Right atrium auricular region (tissue), 2 donors: ENCODE data around the gene CPNE7. TPM values are rescaled to one million over a fixed set of nuclear protein-coding genes. Genes with fewer than 3 reads are reported as not detected.

Source experiments
- DNase-seq: peaks from one replicate; pipeline ENCODE4 v3.0.0-alpha.2; 2019; ENCODE audit warnings: low spot score
- H3K27ac ChIP-seq, 2 donors: fragments of 200-600 bp; sonication (generic); 1 replicate in 1 of 2; 2 replicates in 1 of 2; pipeline ENCODE4 v1.5.1; 2016 to 2019
- H3K27me3 ChIP-seq, 2 donors: fragments of 200-600 bp; sonication (generic); one replicate each; pipeline versions ENCODE4 v1.5.1 to v1.6.0; 2017 to 2019
- H3K36me3 ChIP-seq: fragments of 200-600 bp; sonication (generic); one replicate; pipeline ENCODE4 v1.5.1; 2016
- H3K4me1 ChIP-seq, 2 donors: fragments of 200-600 bp; sonication (generic); one replicate each; pipeline versions ENCODE4 v1.5.1 to v1.6.0; 2017 to 2019
- H3K4me3 ChIP-seq, 2 donors: fragments of 200-600 bp; sonication (generic); 1 replicate in 1 of 2; 2 replicates in 1 of 2; pipeline ENCODE4 v1.5.1; 2017 to 2019; ENCODE audit warnings: mild to moderate bottlenecking in 1 of 2, moderate library complexity in 1 of 2
- H3K9me3 ChIP-seq, 2 donors: fragments of 200-600 bp; sonication (generic); one replicate each; pipeline ENCODE4 v1.5.1; 2019
- total RNA-seq, 2 donors: library from RNA; depleted of rRNA; stranded (reverse); fragments of >200 nt; gene quantifications; one replicate each; pipeline ENCODE4 v1.1.0, GENCODE V29; 2016
- TF ChIP-seq, protein P1 (sequence below), 2 donors: fragments of 200-600 bp; sonication (generic); IDR thresholded peaks; one replicate each; pipeline ENCODE4 v1.5.1; 2019; ENCODE audit warnings: antibody characterized with exemption in 2 of 2

Gene CPNE7
- total RNA-seq, 2 donors from 2014 or later, result not detected

GRCh38 chr16:89600427-89600826 lies 24.9 kb downstream of the CPNE7 start:
- peaks cover 0 to 11% of the 10 kb centered on the region in 2 donors for H3K4me1 ChIP-seq
- DNase-seq, result no peak
- no peak overlapping the region for H3K27ac ChIP-seq
- H3K27me3 ChIP-seq, result no peaks in the 10 kb centered on the region
- no peak overlapping the region for H3K4me3 ChIP-seq
- H3K9me3 ChIP-seq, result no peaks in the 10 kb centered on the region
- TF ChIP-seq, protein P1, sequence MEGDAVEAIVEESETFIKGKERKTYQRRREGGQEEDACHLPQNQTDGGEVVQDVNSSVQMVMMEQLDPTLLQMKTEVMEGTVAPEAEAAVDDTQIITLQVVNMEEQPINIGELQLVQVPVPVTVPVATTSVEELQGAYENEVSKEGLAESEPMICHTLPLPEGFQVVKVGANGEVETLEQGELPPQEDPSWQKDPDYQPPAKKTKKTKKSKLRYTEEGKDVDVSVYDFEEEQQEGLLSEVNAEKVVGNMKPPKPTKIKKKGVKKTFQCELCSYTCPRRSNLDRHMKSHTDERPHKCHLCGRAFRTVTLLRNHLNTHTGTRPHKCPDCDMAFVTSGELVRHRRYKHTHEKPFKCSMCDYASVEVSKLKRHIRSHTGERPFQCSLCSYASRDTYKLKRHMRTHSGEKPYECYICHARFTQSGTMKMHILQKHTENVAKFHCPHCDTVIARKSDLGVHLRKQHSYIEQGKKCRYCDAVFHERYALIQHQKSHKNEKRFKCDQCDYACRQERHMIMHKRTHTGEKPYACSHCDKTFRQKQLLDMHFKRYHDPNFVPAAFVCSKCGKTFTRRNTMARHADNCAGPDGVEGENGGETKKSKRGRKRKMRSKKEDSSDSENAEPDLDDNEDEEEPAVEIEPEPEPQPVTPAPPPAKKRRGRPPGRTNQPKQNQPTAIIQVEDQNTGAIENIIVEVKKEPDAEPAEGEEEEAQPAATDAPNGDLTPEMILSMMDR (IDR thresholded peaks at IDR 0.05), result no peak
- no peaks in the 10 kb centered on the region for H3K36me3 ChIP-seq

- Histone ChIP-seq H3K27me3 (no peaks in the 10 kb centered on the region), H3K9me3 (no peaks in the 10 kb centered on the region), H3K36me3 (no peaks in the 10 kb centered on the region), H3K27ac (no peak overlapping the region), H3K4me3 (no peak overlapping the region), H3K4me1 (peaks cover 0 to 11% of the 10 kb centered on the region in 2 donors)
- TF ChIP-seq, protein P1 (IDR thresholded peaks at IDR 0.05), result no peak
- DNase-seq, result no peak
These were observed 25.4 kb downstream of the CPNE7 start for GRCh38 chr16:89600956-89601355.

GRCh38 chr16:89601906-89602272 lies 26.3 kb downstream of the CPNE7 start:
- Histone ChIP-seq H3K4me3 (no peak overlapping the region), H3K27ac (no peak overlapping the region), H3K4me1 (peaks cover 0 to 11% of the 10 kb centered on the region in 2 donors), H3K27me3 (no peaks in the 10 kb centered on the region), H3K36me3 (no peaks in the 10 kb centered on the region), H3K9me3 (no peaks in the 10 kb centered on the region)
- DNase-seq, result no peak
- TF ChIP-seq, protein P1 (IDR thresholded peaks at IDR 0.05), result no peak

DNA sequence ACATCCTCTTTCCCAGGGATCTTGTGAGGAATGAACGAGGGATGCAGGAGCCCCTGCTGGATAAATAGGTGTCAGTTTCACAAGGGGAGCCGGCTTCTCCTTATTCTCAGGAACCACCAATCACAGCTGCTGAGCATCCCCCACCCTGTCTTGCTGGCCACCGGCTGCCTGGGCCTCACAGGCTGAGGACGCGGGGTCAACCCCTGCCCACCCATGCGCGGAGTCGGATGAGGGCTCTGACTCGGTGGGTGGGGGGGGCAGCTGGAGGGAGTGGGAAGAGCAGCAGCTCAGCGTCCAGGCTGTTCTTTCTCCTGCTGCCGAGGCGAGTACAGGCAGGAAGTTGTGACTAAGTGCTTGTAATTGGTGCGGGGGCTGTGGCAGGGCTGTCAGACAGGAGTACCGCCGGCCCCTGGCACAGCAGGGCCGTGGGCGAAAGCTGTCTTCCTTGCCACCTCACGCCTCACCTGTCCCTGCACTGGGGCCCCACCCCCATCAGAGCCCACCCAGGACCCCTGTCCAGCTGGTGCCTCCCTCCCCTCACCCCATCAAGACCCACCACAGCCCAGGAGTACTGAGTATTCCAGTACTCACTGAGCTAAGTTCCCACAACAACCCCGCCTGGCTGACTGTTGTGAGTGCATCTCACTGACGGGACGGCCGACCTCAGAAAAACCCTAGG lies 26.9 kb downstream of the CPNE7 start:
- TF ChIP-seq, protein P1 (IDR thresholded peaks at IDR 0.05), result no peak
- no peak for DNase-seq

DNA sequence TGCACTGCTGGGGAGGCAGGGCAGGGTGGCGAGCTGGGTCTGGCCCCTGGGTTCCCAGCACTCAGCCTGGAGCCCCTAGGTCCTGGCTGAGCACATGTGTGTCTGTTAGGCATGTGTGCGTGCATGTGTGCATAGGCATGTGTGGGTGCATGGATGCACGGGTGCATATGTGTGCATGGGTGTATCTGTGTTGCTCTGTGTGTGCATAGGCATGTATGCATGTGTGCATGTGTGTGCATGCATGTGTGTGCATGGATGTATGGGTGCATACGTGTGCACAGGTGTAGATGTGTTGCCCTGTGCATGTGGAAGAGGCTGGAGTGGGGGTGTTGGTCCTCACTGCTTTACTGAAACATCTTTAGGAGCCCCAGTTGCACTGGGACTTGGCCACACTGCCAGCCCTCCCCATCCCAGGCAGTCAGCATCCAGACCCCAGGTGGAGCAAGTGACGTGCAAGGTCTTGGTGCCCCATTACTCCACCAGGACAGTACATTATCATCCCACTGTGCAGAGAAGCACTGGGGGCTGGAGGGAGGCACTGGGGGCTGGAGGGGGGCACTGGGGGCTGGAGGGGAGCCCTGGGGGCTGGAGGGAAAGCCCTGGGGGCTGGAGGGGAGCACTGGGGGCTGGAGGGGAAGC lies 27.5 kb downstream of the CPNE7 start:
- no peak overlapping the region for H3K4me3 ChIP-seq
- DNase-seq, result no peak
- no peaks in the 10 kb centered on the region for H3K27me3 ChIP-seq
- H3K9me3 ChIP-seq, result no peaks in the 10 kb centered on the region
- H3K4me1 ChIP-seq, result peaks cover 0 to 11% of the 10 kb centered on the region in 2 donors
- no peak overlapping the region for H3K27ac ChIP-seq
- TF ChIP-seq, protein P1 (IDR thresholded peaks at IDR 0.05), result no peak
- no peaks in the 10 kb centered on the region for H3K36me3 ChIP-seq

More for the DNA sequence above, 26.9 kb downstream of the CPNE7 start:
- Histone ChIP-seq H3K36me3 (no peaks in the 10 kb centered on the region), H3K27ac (no peak overlapping the region), H3K4me3 (no peak overlapping the region), H3K27me3 (no peaks in the 10 kb centered on the region), H3K4me1 (peaks cover 0 to 11% of the 10 kb centered on the region in 2 donors), H3K9me3 (no peaks in the 10 kb centered on the region)
